ENCODE results near the gene HAO2. TPM values are rescaled to one million over a fixed set of nuclear protein-coding genes. Genes with fewer than 3 reads are reported as not detected.
"Not testable (repeated sequence)": the region's sequence is repeated elsewhere in the genome, so short reads cannot be mapped to it uniquely, and the experiment has no call there.

HAO2 gene
- total RNA-seq, 1 donor from 2014 or later = not detected

GRCh38 chr1:119347858-119348257 lies 20.7 kb upstream of the HAO2 start:
- Mint-ChIP-seq H3K9me3 (ENCODE audit: low read depth) (peaks cover 6% of the 10 kb centered on the region), H3K4me1 (ENCODE audit: low read depth) (no peaks in the 10 kb centered on the region), H3K4me3 (ENCODE audit: low read depth) (no peak overlapping the region), H3K27ac (no peak overlapping the region), H3K36me3 (ENCODE audit: insufficient read depth) (no peaks in the 10 kb centered on the region), H3K27me3 (no peaks in the 10 kb centered on the region)
- no peak for DNase-seq (ENCODE audit: low spot score, unreplicated experiment)
- no peak for TF ChIP-seq CTCF (IDR thresholded peaks at IDR 0.05; ENCODE audit: unreplicated experiment)

- Mint-ChIP-seq H3K9me3 (ENCODE audit: low read depth) (peaks cover 5% of the 10 kb centered on the region), H3K4me1 (ENCODE audit: low read depth) (no peaks in the 10 kb centered on the region), H3K4me3 (ENCODE audit: low read depth) (no peak overlapping the region), H3K27me3 (no peaks in the 10 kb centered on the region), H3K27ac (no peak overlapping the region), H3K36me3 (ENCODE audit: insufficient read depth) (no peaks in the 10 kb centered on the region)
- no peak for DNase-seq (ENCODE audit: low spot score, unreplicated experiment)
- TF ChIP-seq CTCF (IDR thresholded peaks at IDR 0.05; ENCODE audit: unreplicated experiment) = no peak
Observed at GRCh38 chr1:119348941-119349340, 19.6 kb upstream of the HAO2 start.

- not testable (repeated sequence) for H3K27me3 Mint-ChIP-seq; H3K9me3 Mint-ChIP-seq (ENCODE audit: low read depth); H3K27ac Mint-ChIP-seq; DNase-seq (ENCODE audit: low spot score, unreplicated experiment); H3K36me3 Mint-ChIP-seq (ENCODE audit: insufficient read depth); H3K4me3 Mint-ChIP-seq (ENCODE audit: low read depth); H3K4me1 Mint-ChIP-seq (ENCODE audit: low read depth)
Observed at GRCh38 chr1:119350866-119351265, 17.7 kb upstream of the HAO2 start.

GRCh38 chr1:119351997-119352396 lies 16.6 kb upstream of the HAO2 start:
- Mint-ChIP-seq H3K9me3 (ENCODE audit: low read depth) (peaks cover 9% of the 10 kb centered on the region), H3K4me3 (ENCODE audit: low read depth) (no peak overlapping the region), H3K27ac (no peak overlapping the region), H3K27me3 (no peaks in the 10 kb centered on the region), H3K36me3 (ENCODE audit: insufficient read depth) (no peaks in the 10 kb centered on the region), H3K4me1 (ENCODE audit: low read depth) (no peaks in the 10 kb centered on the region)
- no peak for DNase-seq (ENCODE audit: low spot score, unreplicated experiment)
- TF ChIP-seq CTCF (IDR thresholded peaks at IDR 0.05; ENCODE audit: unreplicated experiment) = no peak

DNA sequence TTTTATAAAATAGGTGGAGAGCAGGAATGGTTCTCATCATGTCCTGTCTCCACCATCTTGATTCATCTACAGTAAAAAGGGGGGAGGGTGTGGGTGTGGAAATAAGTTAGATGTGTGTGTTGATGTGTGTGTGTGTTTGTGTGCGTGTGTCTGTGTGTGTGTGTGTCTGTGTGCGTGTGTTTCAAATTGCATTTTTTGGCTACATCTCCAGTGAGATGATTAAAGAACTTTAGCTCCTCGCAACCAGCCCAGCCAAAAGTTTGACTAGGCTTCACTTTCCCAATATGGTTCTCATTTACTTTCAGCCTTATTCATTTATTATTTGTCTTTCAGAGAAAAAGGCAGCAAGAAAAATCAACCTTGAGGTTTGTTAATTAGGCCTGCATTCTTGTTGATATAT lies 14.7 kb upstream of the HAO2 start:
- Mint-ChIP-seq H3K9me3 (ENCODE audit: low read depth) (peaks cover 9% of the 10 kb centered on the region), H3K4me1 (ENCODE audit: low read depth) (no peaks in the 10 kb centered on the region), H3K36me3 (ENCODE audit: insufficient read depth) (no peaks in the 10 kb centered on the region), H3K27me3 (no peaks in the 10 kb centered on the region), H3K27ac (no peak overlapping the region), H3K4me3 (ENCODE audit: low read depth) (no peak overlapping the region)
- TF ChIP-seq CTCF (IDR thresholded peaks at IDR 0.05; ENCODE audit: unreplicated experiment) = no peak
- no peak for DNase-seq (ENCODE audit: low spot score, unreplicated experiment)

- H3K27me3 Mint-ChIP-seq = peaks cover 4% of the 10 kb centered on the region
- H3K27ac Mint-ChIP-seq = no peak overlapping the region
- H3K4me3 Mint-ChIP-seq (ENCODE audit: low read depth) = no peak overlapping the region
- TF ChIP-seq CTCF (IDR thresholded peaks at IDR 0.05; ENCODE audit: unreplicated experiment) = no peak
- H3K36me3 Mint-ChIP-seq (ENCODE audit: insufficient read depth) = no peaks in the 10 kb centered on the region
- no peak for DNase-seq (ENCODE audit: low spot score, unreplicated experiment)
- H3K9me3 Mint-ChIP-seq (ENCODE audit: low read depth) = peaks cover 9% of the 10 kb centered on the region
- H3K4me1 Mint-ChIP-seq (ENCODE audit: low read depth) = peaks cover 9% of the 10 kb centered on the region
Observed at GRCh38 chr1:119358636-119359035, 9.9 kb upstream of the HAO2 start.

Measured in progenitor cell of endocrine pancreas (in vitro differentiated cells).